NCI-H1436 (cell line): ENCODE data around the gene SPRY1.
A peak's percentile ranks its signal among the peaks of the same experiment; 100 is the strongest.

Experiments used
- DNase-seq: peaks from one replicate; lab custom pipeline; 2025; lab: John Stamatoyannopoulos, UW

The SPRY1 gene

DNA sequence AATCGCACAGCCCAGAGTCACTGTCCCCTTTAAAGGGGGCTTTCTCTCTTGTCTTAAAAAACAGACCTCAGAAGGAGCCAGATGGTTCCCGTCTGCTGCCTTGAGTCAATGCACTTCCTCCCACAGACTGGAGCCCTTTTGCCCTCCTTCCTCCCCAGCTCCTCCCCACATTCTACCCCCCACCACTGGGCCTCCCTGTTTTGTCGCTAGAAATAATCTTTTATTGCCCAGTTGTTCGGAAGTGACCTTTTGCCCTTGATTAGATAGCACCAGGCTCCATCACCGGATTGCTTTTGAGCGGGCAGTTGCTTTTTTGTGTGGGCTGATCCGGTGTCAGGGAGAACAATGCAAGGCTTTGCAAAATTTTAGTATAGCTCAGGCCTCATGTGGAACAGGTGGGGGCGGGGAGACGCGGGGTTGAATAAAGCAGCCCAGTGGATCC, 47.7 kb downstream of the SPRY1 start:
- no peak for DNase-seq

DNA sequence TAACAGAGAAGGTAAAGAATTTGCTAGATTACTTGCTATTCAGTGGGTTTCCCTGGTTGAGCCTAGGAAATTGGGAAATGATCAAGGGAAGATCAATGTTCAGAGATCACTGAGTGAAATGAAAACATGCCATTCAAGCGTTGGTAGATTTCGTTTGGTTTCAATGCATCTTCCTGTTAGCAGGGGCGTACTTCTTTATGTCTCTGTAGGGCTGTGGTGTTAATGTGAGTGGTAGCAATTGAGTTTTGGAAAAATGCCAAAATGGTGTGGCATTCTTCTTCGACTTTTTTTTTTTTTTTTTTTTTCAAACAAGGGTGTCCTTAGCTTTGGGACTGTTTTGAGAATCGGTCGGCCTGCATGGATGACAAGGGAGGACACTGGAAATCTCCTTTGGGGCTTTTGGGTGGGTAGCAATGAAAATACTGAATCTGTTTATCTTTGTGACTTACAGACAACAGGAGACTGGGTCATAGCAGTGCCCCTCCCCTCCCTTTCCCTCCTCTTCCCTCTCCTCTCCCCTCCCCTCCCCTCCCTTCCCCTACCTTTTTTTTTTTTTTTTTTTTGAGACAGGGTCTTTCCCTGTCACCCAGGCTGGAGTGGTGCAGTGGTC, 50.4 kb downstream of the SPRY1 start:
- DNase-seq = peak; percentile 48

DNA sequence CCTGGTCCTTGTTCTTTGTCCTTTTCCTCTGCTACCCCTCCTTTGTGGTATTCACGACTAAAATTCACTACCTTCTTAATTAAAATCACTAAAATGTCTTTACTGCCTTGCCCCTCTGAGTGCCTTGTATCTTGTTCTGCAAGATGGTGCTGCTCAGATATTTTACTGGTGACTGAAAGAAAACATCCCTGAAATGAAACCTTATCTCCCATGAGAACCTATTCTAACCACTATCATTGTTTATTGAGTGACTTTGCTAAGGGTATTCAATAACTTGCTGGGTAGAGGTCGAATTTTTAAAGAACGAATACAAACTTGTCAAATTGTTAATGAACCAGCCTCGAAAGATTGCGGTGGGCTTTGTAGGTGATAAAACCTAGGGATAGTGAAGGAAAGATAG, 52.8 kb downstream of the SPRY1 start:
- DNase-seq = no peak

- DNase-seq = no peak
Measured at GRCh38 chr4:123449780-123450179, 53.2 kb downstream of the SPRY1 start.

- DNase-seq = no peak
Measured at GRCh38 chr4:123450393-123450792, 53.8 kb downstream of the SPRY1 start.

DNA sequence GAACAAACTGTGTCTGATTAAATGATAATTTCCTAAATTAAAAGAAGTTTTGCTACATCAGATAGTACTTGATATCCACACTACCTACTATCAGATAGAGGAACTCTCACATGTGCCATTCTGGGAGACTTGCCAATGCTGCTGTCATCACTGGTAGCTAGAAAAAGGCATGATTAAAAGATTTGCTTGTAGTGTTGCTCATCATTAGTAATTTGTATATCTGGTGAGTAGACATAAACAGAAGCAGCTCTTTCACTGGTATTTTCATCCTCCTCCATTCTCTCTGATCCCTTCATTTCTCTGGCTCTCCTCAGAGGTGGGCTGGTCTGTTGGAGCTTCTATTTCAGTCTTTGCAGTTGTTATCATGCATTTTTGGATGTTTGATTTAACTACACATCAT, 56.0 kb downstream of the SPRY1 start:
- DNase-seq = no peak

- no peak for DNase-seq
Measured at GRCh38 chr4:123453061-123453680, 56.6 kb downstream of the SPRY1 start.
